ENCODE measurements around the gene HIF3A.

The HIF3A gene

DNA sequence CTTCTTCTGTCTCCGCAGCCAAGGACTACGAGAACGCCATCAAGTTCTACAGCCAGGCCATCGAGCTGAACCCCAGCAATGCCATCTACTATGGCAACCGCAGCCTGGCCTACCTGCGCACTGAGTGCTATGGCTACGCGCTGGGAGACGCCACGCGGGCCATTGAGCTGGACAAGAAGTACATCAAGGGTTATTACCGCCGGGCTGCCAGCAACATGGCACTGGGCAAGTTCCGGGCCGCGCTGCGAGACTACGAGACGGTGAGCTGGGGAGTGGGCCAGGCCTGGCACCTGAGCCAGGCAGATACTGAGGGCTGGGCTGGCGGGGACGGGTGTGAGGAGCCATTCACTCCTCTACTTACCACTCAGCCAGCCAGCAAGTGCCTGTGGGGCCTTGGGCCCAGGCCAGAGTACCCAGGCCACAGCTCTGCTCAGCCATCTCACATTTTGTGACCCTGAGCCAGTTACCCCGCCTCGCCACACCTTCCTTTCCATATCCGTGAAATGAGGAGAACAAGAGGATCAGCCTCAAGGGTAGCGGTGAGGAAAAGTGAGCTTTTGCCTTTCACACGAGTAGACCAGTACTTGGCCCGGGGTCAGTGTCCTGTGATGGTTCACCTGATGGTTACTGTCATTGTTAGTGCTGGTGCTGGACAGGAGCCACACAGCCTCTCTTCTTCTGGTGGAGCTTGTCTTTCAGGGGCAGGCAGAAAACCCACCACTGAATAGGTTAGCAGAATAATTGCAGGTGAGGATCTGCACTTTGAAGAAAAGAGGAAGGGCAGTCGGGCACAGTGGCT is 57.1 kb downstream of the HIF3A start:
- no peaks in the 10 kb centered on the region for H3F3A ChIP-seq (ENCODE audit: low read depth)
- peaks cover 42% of the 10 kb centered on the region; the same call in 1 of the 2 replicates for H3K36me3 ChIP-seq (ENCODE audit: insufficient read depth, low read length)
- no peak overlapping the region for H2AFZ ChIP-seq (ENCODE audit: low read length)
- H3K79me2 ChIP-seq (ENCODE audit: insufficient read depth, low read length) = peaks cover 52% of the 10 kb centered on the region
- H3K4me1 ChIP-seq (ENCODE audit: insufficient read depth, low read length, poor library complexity, severe bottlenecking) = peaks cover 31% of the 10 kb centered on the region
- no peak for TF ChIP-seq EZH2phosphoT487 (IDR thresholded peaks at IDR 0.05; ENCODE audit: borderline replicate concordance)
- TF ChIP-seq, protein P1, sequence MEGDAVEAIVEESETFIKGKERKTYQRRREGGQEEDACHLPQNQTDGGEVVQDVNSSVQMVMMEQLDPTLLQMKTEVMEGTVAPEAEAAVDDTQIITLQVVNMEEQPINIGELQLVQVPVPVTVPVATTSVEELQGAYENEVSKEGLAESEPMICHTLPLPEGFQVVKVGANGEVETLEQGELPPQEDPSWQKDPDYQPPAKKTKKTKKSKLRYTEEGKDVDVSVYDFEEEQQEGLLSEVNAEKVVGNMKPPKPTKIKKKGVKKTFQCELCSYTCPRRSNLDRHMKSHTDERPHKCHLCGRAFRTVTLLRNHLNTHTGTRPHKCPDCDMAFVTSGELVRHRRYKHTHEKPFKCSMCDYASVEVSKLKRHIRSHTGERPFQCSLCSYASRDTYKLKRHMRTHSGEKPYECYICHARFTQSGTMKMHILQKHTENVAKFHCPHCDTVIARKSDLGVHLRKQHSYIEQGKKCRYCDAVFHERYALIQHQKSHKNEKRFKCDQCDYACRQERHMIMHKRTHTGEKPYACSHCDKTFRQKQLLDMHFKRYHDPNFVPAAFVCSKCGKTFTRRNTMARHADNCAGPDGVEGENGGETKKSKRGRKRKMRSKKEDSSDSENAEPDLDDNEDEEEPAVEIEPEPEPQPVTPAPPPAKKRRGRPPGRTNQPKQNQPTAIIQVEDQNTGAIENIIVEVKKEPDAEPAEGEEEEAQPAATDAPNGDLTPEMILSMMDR (conservative IDR thresholded peaks at IDR 0.05; ENCODE audit: low read length) = no peak
- H3K4me2 ChIP-seq (ENCODE audit: low read depth, low read length, poor library complexity, severe bottlenecking) = no peak overlapping the region
- H3K27me3 ChIP-seq (ENCODE audit: insufficient read depth, low read length, poor library complexity, severe bottlenecking) = no peaks in the 10 kb centered on the region
- no peak overlapping the region for H3K9ac ChIP-seq (ENCODE audit: low read depth, low read length, poor library complexity, severe bottlenecking)
- H3K9me3 ChIP-seq (ENCODE audit: insufficient read depth, low read depth, low read length) = no peaks in the 10 kb centered on the region
- H3K4me3 ChIP-seq (ENCODE audit: low read length, poor library complexity, severe bottlenecking) = no peak overlapping the region
- no peaks in the 10 kb centered on the region for H3K9me2 ChIP-seq (replicated peaks; ENCODE audit: low read depth, low read length)
- H4K20me1 ChIP-seq (ENCODE audit: insufficient read depth, low read length, poor library complexity, severe bottlenecking) = peaks cover 36% of the 10 kb centered on the region

DNA sequence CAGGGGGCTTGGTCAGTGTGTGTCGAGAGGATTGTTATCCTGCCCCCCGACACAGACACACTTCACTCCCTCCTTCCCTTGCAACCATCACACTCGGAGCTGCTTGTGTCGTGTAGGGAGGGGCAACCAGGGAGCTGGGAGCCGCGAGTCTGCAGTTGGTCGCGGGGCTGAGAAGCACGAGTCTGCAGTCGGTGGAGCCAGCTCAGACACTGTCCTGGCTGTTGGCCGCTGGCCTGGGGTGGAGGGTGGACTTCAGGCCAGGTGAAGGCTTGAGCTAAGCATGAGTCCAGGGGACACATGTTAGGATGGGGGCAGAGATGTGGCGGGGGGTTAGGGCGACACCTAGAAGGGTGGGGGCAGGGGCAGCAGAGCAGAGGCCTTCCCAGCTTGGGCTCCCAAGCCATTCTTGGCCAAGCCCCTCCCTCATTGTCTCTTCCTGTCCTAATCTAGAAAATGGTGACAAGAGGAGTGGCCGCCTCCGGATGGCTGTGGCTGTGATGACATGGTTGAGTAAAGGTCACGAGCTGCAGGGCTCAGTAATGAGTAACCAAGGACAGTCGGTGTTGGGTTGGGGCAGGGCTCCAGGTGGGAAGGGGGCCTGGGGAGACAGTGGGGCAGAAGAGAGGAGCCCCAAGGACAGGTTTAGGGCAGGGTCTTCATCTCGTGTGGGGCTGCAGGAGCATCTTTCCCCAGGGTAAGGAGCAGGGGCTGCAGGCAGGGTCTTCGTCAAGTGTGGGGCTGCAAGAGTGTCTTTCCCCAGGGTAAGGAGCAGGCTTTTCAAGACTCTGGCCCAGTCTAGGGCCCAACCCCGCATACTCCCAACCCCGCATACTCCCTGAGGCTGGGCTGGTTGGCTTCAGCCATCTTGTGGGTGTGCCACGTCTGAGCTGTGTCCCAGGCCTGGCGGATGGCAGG is 58.6 kb downstream of the HIF3A start:
- Histone ChIP-seq H3K4me1 (ENCODE audit: insufficient read depth, low read length, poor library complexity, severe bottlenecking) (peaks cover 17% of the 10 kb centered on the region), H3K4me3 (ENCODE audit: low read length, poor library complexity, severe bottlenecking) (no peak overlapping the region), H3K9me2 (replicated peaks; ENCODE audit: low read depth, low read length) (no peaks in the 10 kb centered on the region), H4K20me1 (ENCODE audit: insufficient read depth, low read length, poor library complexity, severe bottlenecking) (peaks cover 39% of the 10 kb centered on the region), H3K9ac (ENCODE audit: low read depth, low read length, poor library complexity, severe bottlenecking) (no peak overlapping the region), H3F3A (ENCODE audit: low read depth) (no peaks in the 10 kb centered on the region), H3K4me2 (ENCODE audit: low read depth, low read length, poor library complexity, severe bottlenecking) (no peak overlapping the region), H3K36me3 (ENCODE audit: insufficient read depth, low read length) (peaks cover 45% of the 10 kb centered on the region; the same call in 1 of the 2 replicates), H3K79me2 (ENCODE audit: insufficient read depth, low read length) (peaks cover 43% of the 10 kb centered on the region), H2AFZ (ENCODE audit: low read length) (no peak overlapping the region), H3K27me3 (ENCODE audit: insufficient read depth, low read length, poor library complexity, severe bottlenecking) (no peaks in the 10 kb centered on the region), H3K9me3 (ENCODE audit: insufficient read depth, low read depth, low read length) (no peaks in the 10 kb centered on the region)
- TF ChIP-seq, protein P1 (conservative IDR thresholded peaks at IDR 0.05; ENCODE audit: low read length) = no peak
- no peak for TF ChIP-seq EZH2phosphoT487 (IDR thresholded peaks at IDR 0.05; ENCODE audit: borderline replicate concordance)

DNA sequence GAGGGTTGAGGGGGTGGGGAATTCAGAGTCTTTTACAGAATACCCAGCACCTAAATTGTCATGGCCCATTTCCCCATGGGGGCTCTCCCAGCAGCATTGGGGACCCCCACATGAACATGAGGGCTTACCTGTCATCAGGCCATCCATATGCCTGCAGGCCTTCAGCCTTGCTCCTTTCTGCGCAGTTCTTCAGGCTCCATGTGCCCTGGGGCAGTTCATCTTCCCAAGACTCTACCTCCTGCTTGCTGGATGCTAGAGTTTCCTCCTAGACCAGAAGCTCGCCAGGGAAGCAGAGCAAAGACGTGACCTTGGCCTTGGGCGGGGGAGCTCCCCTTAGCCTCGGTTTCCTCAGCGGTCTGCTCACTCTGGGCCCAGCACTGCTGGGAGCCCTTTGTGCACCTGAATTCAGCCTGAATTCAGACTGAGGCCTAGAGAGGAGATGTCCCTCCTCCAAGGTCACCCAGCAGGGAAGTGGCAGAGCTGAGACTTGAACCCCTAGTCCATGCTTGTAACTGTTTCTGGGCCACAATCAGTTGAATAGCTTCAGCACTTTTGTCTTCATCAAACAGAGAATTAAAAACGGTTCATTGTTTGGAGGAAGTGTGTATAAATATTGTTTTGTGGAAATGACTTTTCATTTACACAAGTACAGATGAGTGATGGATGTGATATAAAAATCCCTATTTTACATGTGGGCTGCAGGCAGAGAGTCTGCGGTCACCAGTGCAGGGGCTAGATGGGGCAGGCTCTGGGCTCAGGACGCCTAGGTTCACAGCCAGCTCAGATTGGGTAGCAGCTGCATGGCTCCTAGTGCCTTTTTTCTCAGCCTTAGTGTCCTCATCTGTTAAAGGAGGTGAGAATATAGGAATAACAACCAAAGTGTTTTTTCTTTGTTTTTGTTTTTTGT is 59.6 kb downstream of the HIF3A start:
- no peak for TF ChIP-seq EZH2phosphoT487 (IDR thresholded peaks at IDR 0.05; ENCODE audit: borderline replicate concordance)
- TF ChIP-seq, protein P1 (conservative IDR thresholded peaks at IDR 0.05; ENCODE audit: low read length) = no peak
- no peaks in the 10 kb centered on the region for H3F3A ChIP-seq (ENCODE audit: low read depth)
- H3K27me3 ChIP-seq (ENCODE audit: insufficient read depth, low read length, poor library complexity, severe bottlenecking) = no peaks in the 10 kb centered on the region
- no peak overlapping the region for H3K4me2 ChIP-seq (ENCODE audit: low read depth, low read length, poor library complexity, severe bottlenecking)
- peaks cover 39% of the 10 kb centered on the region for H3K79me2 ChIP-seq (ENCODE audit: insufficient read depth, low read length)
- H3K4me1 ChIP-seq (ENCODE audit: insufficient read depth, low read length, poor library complexity, severe bottlenecking) = peaks cover 8% of the 10 kb centered on the region
- H3K4me3 ChIP-seq (ENCODE audit: low read length, poor library complexity, severe bottlenecking) = no peak overlapping the region
- H3K9me3 ChIP-seq (ENCODE audit: insufficient read depth, low read depth, low read length) = no peaks in the 10 kb centered on the region
- H2AFZ ChIP-seq (ENCODE audit: low read length) = no peak overlapping the region
- peaks cover 50% of the 10 kb centered on the region; the same call in 1 of the 2 replicates for H3K36me3 ChIP-seq (ENCODE audit: insufficient read depth, low read length)
- H3K9ac ChIP-seq (ENCODE audit: low read depth, low read length, poor library complexity, severe bottlenecking) = no peak overlapping the region
- no peaks in the 10 kb centered on the region for H3K9me2 ChIP-seq (replicated peaks; ENCODE audit: low read depth, low read length)
- peaks cover 41% of the 10 kb centered on the region for H4K20me1 ChIP-seq (ENCODE audit: insufficient read depth, low read length, poor library complexity, severe bottlenecking)
